ENCODE measurements around the gene CAP1.
"Not testable (repeated sequence)": the region's sequence is repeated elsewhere in the genome, so short reads cannot be mapped to it uniquely, and the experiment has no call there.

CAP1 gene

GRCh38 chr1:40032240-40032891, 8.2 kb upstream of the CAP1 start:
- no peak for DNase-seq (ENCODE audit: low read depth)

- no peak for DNase-seq (ENCODE audit: low read depth)
Observed at GRCh38 chr1:40034869-40035268, 5.7 kb upstream of the CAP1 start.

DNA sequence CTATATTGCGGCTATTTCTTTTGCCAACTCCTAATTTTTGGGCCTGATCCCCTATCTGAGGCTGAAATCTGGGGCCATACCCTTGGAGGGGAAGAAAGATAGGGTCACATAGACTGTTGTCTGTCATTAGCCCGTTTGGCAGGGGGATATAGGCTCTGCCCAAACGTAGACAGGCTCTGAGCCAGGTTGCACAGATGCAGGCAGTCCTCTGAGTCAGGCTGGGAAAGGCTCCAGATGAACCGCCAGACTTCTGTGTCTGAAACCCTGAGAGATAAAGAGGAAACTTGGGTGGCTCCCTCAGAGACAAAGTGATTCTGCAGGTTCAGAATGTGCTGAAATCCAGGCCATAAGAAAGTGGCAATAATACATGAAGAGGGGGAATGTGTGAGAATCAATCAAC, 4.0 kb upstream of the CAP1 start:
- no peak for DNase-seq (ENCODE audit: low read depth)

DNA sequence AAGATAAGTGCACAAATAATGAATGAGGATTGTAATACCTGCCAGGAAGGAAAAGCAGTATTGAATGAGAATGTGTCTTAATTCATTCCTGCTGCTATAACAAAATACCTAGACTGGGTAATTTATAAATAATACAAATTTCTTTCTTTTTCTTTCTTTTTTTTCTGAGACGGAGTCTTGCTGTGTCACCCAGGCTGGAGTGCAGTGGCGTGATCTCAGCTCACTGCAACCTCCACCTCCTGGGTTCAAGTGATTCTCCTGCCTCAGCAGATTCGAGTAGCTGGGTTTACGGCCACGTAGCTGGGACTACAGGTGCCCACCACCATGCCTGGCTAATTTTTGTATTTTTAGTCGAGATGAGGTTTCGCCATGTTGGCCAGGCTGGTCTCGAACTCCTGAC, 3.3 kb upstream of the CAP1 start:
- DNase-seq (ENCODE audit: low read depth): not testable (repeated sequence)

- no peak for DNase-seq (ENCODE audit: low read depth)
Observed at GRCh38 chr1:40038697-40039096, 1.8 kb upstream of the CAP1 start.

- DNase-seq (ENCODE audit: low read depth): no peak
Observed at GRCh38 chr1:40039245-40039756, 1.2 kb upstream of the CAP1 start.

GRCh38 chr1:40039757-40040510, 595 bp upstream of the CAP1 start:
- no peak for DNase-seq (ENCODE audit: low read depth)

DNA sequence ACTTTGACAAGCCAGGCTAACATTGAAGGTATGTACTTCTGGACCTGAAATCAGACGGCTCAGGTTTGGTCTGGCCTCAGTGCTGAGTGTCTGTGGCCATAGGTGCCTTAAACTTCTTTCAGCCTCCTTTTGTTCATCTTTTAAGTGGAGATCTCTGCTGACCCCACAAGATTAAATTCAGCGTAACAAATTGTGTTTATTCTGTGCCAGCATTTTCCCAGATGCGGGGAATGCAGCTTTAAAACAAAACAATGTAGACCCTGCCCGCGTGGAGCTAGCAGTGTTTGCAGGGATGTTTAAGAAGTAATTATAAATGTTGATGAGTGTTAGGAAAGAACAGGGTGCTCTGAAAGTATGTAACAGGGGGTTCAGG, 923 bp downstream of the CAP1 start:
- no peak for DNase-seq (ENCODE audit: low read depth)

GRCh38 chr1:40042341-40042740, 1.8 kb downstream of the CAP1 start:
- DNase-seq (ENCODE audit: low read depth): no peak

- DNase-seq (ENCODE audit: low read depth): no peak
Observed at GRCh38 chr1:40044110-40044509, 3.6 kb downstream of the CAP1 start.

- DNase-seq (ENCODE audit: low read depth): no peak
Observed at GRCh38 chr1:40045182-40045581, 4.7 kb downstream of the CAP1 start.

DNA sequence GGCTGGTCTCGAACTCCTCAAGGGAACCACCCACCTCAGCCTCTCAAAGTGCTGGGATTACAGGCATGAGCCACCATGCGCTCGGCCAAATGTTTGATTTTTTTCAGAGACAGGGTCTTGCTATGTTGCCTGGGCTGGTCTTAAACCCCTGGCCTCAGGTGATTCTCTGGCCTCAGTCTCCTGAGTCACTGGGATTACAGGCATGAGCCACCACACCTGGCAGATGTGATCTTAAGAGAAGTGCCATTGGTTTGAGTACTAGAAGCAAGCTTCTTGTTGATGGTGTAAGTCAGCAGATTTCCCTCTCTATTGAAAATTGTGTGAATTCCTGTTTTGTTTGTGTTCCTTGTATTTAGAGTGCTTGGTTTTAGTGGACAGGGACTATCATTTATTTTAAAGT, 5.2 kb downstream of the CAP1 start:
- DNase-seq (ENCODE audit: low read depth): no peak

- no peak for DNase-seq (ENCODE audit: low read depth)
Observed at GRCh38 chr1:40047276-40047675, 6.7 kb downstream of the CAP1 start.

- no peak for DNase-seq (ENCODE audit: low read depth)
Observed at GRCh38 chr1:40047769-40048168, 7.2 kb downstream of the CAP1 start.

DNA sequence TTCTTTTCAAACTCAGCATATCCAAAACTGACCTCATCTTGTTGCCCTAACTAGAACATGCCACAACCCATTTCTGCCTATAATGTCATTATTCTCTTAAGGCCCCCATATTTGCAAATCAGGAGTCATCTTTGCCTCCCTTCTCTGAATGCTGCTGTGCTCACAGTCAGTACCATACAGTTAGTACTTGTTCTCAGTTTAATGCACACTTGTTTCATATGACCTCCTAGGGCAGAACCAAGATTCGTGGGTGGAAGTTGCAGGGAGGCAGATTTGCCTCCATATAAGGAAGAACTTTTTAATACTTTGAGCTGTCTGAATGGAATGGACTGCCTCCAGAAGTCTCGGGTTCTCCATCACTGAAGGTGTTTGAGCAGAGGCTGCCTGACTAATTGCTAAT, 9.2 kb downstream of the CAP1 start:
- DNase-seq (ENCODE audit: low read depth): no peak

GRCh38 chr1:40050863-40051262, 10.3 kb downstream of the CAP1 start:
- no peak for DNase-seq (ENCODE audit: low read depth)

DNA sequence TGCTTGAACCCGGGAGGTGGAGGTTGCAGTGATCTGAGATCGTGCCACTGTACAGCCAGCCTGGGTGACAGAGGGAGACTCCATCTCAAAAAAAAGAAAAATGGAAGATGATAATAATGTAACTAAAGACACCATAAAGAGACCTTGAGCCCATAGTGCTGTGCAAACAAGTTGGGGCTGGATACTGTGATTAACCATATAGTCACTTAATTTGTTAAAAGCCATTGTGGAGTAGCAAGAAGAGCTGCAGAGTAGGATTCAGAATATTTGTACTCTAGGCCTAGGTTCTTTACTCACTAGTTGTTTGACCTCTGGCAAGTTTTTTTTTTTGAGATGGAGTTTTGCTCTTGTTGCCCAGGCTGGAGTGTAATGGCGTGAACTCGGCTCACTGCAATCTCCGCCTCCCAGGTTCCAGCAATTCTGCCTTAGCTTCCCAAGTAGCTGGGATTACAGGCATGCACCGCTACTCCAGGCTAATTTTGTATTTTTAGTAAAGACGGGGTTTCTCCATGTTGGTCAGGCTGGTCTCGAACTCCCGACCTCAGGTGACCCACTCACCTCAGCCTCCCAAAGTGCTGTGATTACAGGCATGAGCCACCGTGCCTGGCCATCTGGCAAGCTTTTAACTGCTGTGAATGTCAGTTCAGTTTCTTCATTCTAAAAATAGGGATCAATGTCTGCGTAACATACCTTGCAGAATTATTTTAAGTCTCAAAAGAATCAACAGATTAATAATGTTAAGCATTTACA, 12.8 kb downstream of the CAP1 start:
- DNase-seq (ENCODE audit: low read depth): no peak

GRCh38 chr1:40056519-40057309, 16.2 kb downstream of the CAP1 start:
- no peak for DNase-seq (ENCODE audit: low read depth)

DNA sequence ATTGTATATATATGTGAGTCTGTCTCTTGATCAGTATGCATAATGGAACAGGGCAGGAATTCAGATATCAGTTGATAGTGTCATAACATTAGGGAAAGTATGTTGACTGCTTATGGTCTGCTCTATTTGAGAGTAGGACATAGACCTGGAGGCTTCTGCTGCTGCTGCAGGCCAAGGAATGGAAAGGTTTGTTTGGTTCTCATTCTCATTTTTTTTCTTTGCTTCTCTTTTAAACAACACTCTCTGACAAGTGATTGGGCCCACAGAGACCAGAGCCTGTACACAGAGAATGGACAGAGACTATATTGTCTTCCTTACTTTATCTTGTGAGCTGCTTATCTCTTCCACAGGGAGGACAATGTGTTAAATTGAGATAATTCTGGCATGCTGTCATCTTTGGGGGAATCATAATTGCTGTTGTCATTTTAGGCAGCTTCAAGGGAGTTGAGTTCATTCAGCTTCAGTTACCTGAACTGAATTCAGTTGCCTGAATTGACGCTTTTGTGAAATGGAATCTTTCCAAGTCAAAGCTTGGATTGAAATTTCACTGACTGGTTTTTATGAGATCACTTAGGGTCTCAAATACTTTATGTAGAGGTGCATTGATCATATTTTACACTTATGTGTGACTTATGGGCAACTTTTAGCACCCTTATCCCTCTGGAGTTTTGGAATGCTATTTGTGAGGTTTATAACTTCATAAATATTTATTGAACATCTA, 16.9 kb downstream of the CAP1 start:
- DNase-seq (ENCODE audit: low read depth): no peak

DNA sequence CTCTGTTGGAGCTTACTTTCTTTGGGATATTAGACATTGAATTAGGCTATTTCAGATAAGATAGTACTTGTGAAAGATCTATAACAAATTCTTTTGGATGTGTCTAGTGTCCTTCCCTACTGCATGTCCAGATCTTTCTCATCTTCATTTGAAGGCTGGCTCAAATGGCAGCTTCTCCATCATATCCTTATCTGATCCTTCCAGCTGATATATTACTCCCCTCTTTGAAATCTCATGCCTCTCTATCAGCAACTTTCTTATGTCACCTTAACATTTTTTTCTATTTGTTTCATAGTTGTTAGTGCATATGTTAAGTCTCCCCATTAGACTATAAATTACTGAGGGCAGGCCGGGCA, 17.5 kb downstream of the CAP1 start:
- DNase-seq (ENCODE audit: low read depth): no peak

GRCh38 chr1:40058453-40059337, 18.2 kb downstream of the CAP1 start:
- DNase-seq (ENCODE audit: low read depth): no peak

All from non-pigmented ciliary epithelial cell (primary cell).